Measurements from ENCODE around the gene PRR16.

DNA sequence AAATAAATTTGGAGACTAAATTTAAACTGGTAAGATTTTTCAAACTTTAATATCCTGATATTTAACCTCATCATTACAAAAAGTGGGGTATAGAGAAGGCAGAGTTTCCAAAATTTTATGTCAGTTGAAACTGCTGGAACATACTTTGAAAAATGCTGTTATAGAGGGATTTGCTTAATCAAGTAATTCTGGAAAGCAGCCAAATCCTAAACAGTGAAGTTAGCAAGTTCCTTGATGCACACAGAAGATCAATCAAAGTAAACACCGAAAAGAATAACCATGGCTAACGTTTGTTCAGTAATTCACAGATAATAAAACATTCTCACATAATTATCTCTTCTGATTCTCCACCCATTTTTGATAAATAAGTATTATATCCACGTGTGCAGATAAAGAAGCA lies 8.1 kb upstream of the PRR16 start:
- TF ChIP-seq, protein P1, sequence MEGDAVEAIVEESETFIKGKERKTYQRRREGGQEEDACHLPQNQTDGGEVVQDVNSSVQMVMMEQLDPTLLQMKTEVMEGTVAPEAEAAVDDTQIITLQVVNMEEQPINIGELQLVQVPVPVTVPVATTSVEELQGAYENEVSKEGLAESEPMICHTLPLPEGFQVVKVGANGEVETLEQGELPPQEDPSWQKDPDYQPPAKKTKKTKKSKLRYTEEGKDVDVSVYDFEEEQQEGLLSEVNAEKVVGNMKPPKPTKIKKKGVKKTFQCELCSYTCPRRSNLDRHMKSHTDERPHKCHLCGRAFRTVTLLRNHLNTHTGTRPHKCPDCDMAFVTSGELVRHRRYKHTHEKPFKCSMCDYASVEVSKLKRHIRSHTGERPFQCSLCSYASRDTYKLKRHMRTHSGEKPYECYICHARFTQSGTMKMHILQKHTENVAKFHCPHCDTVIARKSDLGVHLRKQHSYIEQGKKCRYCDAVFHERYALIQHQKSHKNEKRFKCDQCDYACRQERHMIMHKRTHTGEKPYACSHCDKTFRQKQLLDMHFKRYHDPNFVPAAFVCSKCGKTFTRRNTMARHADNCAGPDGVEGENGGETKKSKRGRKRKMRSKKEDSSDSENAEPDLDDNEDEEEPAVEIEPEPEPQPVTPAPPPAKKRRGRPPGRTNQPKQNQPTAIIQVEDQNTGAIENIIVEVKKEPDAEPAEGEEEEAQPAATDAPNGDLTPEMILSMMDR (IDR thresholded peaks at IDR 0.05; ENCODE audit: insufficient read depth, low read length, poor library complexity, severe bottlenecking) = no peak
- TF ChIP-seq EZH2phosphoT487 (conservative IDR thresholded peaks at IDR 0.05; ENCODE audit: low read length) = no peak
